B cell (primary cell): ENCODE measurements around the gene CD34. TPM values are rescaled to one million over a fixed set of nuclear protein-coding genes. Genes with fewer than 3 reads are reported as not detected.

Experiments used
- ATAC-seq: fragments of 200-7000 bp; cut with Tn5 transposase; one replicate; pipeline ENCODE4 v1.10.0; 2021; ENCODE audit warnings: low read depth, mild to moderate bottlenecking, moderate number of reproducible peaks, moderate library complexity
- CTCF ChIA-PET: fragments of 350-600 bp; sonication (Branson Sonifier 250); formaldehyde crosslinking; loops from one replicate; lab custom pipeline; 2021; ENCODE audit warnings: antibody characterized with exemption, inconsistent platforms; lab: Charles Lee
- POLR2A ChIA-PET: fragments of 350-600 bp; sonication (Branson Sonifier 250); formaldehyde crosslinking; loops from one replicate; lab custom pipeline; 2021; ENCODE audit warnings: antibody characterized with exemption; lab: Charles Lee
- DNase-seq: peaks from one replicate; pipeline ENCODE4 v3.0.0; 2013
- H2AFZ ChIP-seq: 2 replicates; pipeline ENCODE4 v1.6.1; 2012; ENCODE audit warnings: mild to moderate bottlenecking, low read depth, low read length; ENCODE audit not compliant: insufficient read depth, poor library complexity, severe bottlenecking
- H3K27ac ChIP-seq, 2 donors: 1 replicate in 1 of 2; 2 replicates in 1 of 2; pipeline ENCODE4 v1.5.1; 2012 to 2013; ENCODE audit warnings: low read length in 2 of 2, mild to moderate bottlenecking in 2 of 2, moderate library complexity in 1 of 2
- H3K27me3 ChIP-seq, 4 experiments: fragments of 200-600 bp in 1 of 4; sonication (generic) in 1 of 4; replicated peaks in 1 of 4; 1 replicate in 2 of 4; 2 replicates in 2 of 4; pipeline versions ENCODE4 v1.6.1 to v1.7.0; 2013 to 2016; ENCODE audit warnings: low read length in 3 of 4, mild to moderate bottlenecking in 2 of 4, mixed read lengths in 1 of 4, moderate library complexity in 1 of 4; ENCODE audit not compliant: insufficient read depth in 4 of 4, control insufficient read depth in 3 of 4; ENCODE audit errors: control extremely low read depth in 1 of 4
- H3K36me3 ChIP-seq, 2 experiments: replicated peaks in 1 of 2; 1 replicate in 1 of 2; 2 replicates in 1 of 2; pipeline versions ENCODE4 v1.6.1 to v1.7.1; 2013; ENCODE audit warnings: low read length in 1 of 2; ENCODE audit not compliant: insufficient read depth in 2 of 2, control insufficient read depth in 1 of 2; ENCODE audit errors: control extremely low read depth in 1 of 2, extremely low read depth in 1 of 2
- H3K4me1 ChIP-seq, 2 donors: fragments of 200-600 bp in 1 of 2; sonication (generic) in 1 of 2; 1 replicate in 1 of 2; 2 replicates in 1 of 2; pipeline versions ENCODE4 v1.5.1 to v1.6.1; 2013 to 2017; ENCODE audit warnings: low read length in 2 of 2; ENCODE audit not compliant: control insufficient read depth in 2 of 2, insufficient read depth in 2 of 2
- H3K4me2 ChIP-seq: replicated peaks from 2 replicates; pipeline ENCODE3; 2012; ENCODE audit warnings: mild to moderate bottlenecking, low read depth, low read length; ENCODE audit not compliant: poor library complexity, severe bottlenecking
- H3K4me3 ChIP-seq, 5 experiments: fragments of 200-600 bp in 1 of 5; sonication (generic) in 1 of 5; 1 replicate in 3 of 5; 2 replicates in 2 of 5; pipeline versions ENCODE4 v1.5.1 to v1.7.0; 2011 to 2016; ENCODE audit warnings: low read length in 4 of 5, mild to moderate bottlenecking in 4 of 5, low read depth in 2 of 5, control low read depth in 1 of 5, moderate library complexity in 1 of 5; ENCODE audit not compliant: insufficient read depth in 1 of 5; ENCODE audit errors: control extremely low read depth in 1 of 5, extremely low read depth in 1 of 5
- H3K79me2 ChIP-seq: fragments of 200-600 bp; sonication (generic); one replicate; pipeline ENCODE4 v1.6.0; 2016; ENCODE audit warnings: low read length; ENCODE audit not compliant: control insufficient read depth, insufficient read depth
- H3K9ac ChIP-seq: fragments of 200-600 bp; sonication (generic); 2 replicates; pipeline ENCODE4 v1.6.1; 2017; ENCODE audit warnings: mild to moderate bottlenecking, low read length, moderate library complexity
- H3K9me3 ChIP-seq, 3 donors: one replicate each; pipeline versions ENCODE4 v1.6.1 to v1.7.1; 2013; ENCODE audit warnings: low read length in 2 of 3; ENCODE audit not compliant: control insufficient read depth in 2 of 3, insufficient read depth in 1 of 3; ENCODE audit errors: control extremely low read depth in 1 of 3
- H4K20me1 ChIP-seq: 2 replicates; pipeline ENCODE4 v1.6.0; 2012; ENCODE audit warnings: mild to moderate bottlenecking, low read length; ENCODE audit not compliant: insufficient read depth, control insufficient read depth, poor library complexity, severe bottlenecking
- H3K27ac Mint-ChIP-seq: one replicate; pipeline ENCODE4 v1.8.0; 2021; ENCODE audit warnings: mixed read lengths
- H3K27me3 Mint-ChIP-seq: one replicate; pipeline ENCODE4 v1.8.0; 2021; ENCODE audit warnings: mixed read lengths
- H3K4me1 Mint-ChIP-seq: one replicate; pipeline ENCODE4 v1.8.0; 2021; ENCODE audit warnings: mixed read lengths
- H3K4me3 Mint-ChIP-seq: one replicate; pipeline ENCODE4 v1.8.0; 2021; ENCODE audit warnings: mixed read lengths
- H3K9me3 Mint-ChIP-seq: one replicate; pipeline ENCODE4 v1.8.0; 2022; ENCODE audit warnings: mixed read lengths; ENCODE audit not compliant: insufficient read depth
- CTCF ChIP-seq: fragments of 200-600 bp; IDR thresholded peaks from one replicate; pipeline ENCODE4 v1.8.0; 2022; ENCODE audit warnings: antibody characterized with exemption, mild to moderate bottlenecking
- EZH2 ChIP-seq: IDR thresholded peaks from 2 replicates; pipeline ENCODE4 v1.6.1; 2012; ENCODE audit warnings: borderline replicate concordance, low read depth, mild to moderate bottlenecking, moderate library complexity, low read length; ENCODE audit not compliant: insufficient read depth, poor library complexity, severe bottlenecking
- WGBS: methylation state at CpG from one replicate; pipeline ENCODE4 v1.1.5; 2013; ENCODE audit warnings: missing lambda C conversion rate; ENCODE audit not compliant: insufficient coverage; 5-methylcytosine and 5-hydroxymethylcytosine counted together
- intact Hi-C: fragments of 100-400 bp; cut with micrococcal nuclease; formaldehyde crosslinking; loops from one replicate; pipeline ENCODE4 v1.10.0; 2022
- polyA plus RNA-seq: library from polyadenylated mRNA; depleted of rRNA; stranded (reverse); fragments of >200 nt; gene quantifications from 2 replicates; pipeline ENCODE4 v1.2.3, GENCODE V29; 2012
- total RNA-seq, 2 donors: library from RNA; stranded (reverse); fragments of 120-200 nt in 1 of 2; gene quantifications; 1 replicate in 1 of 2; 2 replicates in 1 of 2; pipeline versions ENCODE4 v1.2.3 to v1.2.4, GENCODE V29; 2013 to 2022

The CD34 gene
- total and polyA plus RNA-seq, 2 donors (not counting 1 experiment from before 2014, with no cell fraction given): not detected

GRCh38 chr1:207886227-207886626 is 24.7 kb downstream of the CD34 start:
- Histone ChIP-seq H4K20me1 (no peaks in the 10 kb centered on the region), H3K9me3 (no peaks in the 10 kb centered on the region), H3K36me3 (no peaks in the 10 kb centered on the region), H3K27ac (no peak overlapping the region), H3K9ac (no peak overlapping the region), H3K4me1 (peaks cover 23 to 34% of the 10 kb centered on the region in 2 donors), H3K27me3 (no peaks in the 10 kb centered on the region), H3K4me2 (no peak overlapping the region), H2AFZ (no peak overlapping the region), H3K4me3 (no peak overlapping the region), H3K79me2 (no peaks in the 10 kb centered on the region)
- no CpG with 5 or more reads among the region's 1 CpG for WGBS
- TF ChIP-seq CTCF (no peak), EZH2 (no peak)
- ChIA-PET POLR2A (no interaction called here), CTCF (interaction anchor here (1.0 to 9.7 kb wide), 15 partner anchors 11 to 358 kb away, joined by 3 to 214 read pairs (median 10); partner anchors contain the start of gene PLXNA2)
- intact Hi-C loops: loop anchor here (10.0 kb wide), 1 partner anchor 359 kb away; the partner anchor contains the start of gene PLXNA2
- Mint-ChIP-seq H3K9me3 (no peaks in the 10 kb centered on the region), H3K4me3 (no peak overlapping the region), H3K4me1 (peaks cover 43% of the 10 kb centered on the region), H3K27me3 (peaks cover 12% of the 10 kb centered on the region), H3K27ac (no peak overlapping the region)
- DNase-seq (no peak), ATAC-seq (no peak)
